HFF-Myc (cell line): ENCODE measurements around the gene C6orf15.
"Not testable (repeated sequence)": the region's sequence is repeated elsewhere in the genome, so short reads cannot be mapped to it uniquely, and the experiment has no call there.

ENCODE experiments used
- DNase-seq: peaks from one replicate; pipeline ENCODE4 v3.0.0-alpha.2; 2011; ENCODE audit warnings: low read depth; ENCODE audit errors: extremely low read depth
- H3K4me3 ChIP-seq: replicated peaks from 2 replicates; pipeline ENCODE4 v1.5.1; 2011; ENCODE audit warnings: low read depth, mild to moderate bottlenecking, control low read depth, low read length
- TF ChIP-seq, protein P1 (sequence below): IDR thresholded peaks from 2 replicates; pipeline ENCODE4 v1.5.1; 2012; ENCODE audit warnings: mild to moderate bottlenecking, low read depth, low read length, control low read depth; ENCODE audit errors: missing control alignments

The C6orf15 gene

DNA sequence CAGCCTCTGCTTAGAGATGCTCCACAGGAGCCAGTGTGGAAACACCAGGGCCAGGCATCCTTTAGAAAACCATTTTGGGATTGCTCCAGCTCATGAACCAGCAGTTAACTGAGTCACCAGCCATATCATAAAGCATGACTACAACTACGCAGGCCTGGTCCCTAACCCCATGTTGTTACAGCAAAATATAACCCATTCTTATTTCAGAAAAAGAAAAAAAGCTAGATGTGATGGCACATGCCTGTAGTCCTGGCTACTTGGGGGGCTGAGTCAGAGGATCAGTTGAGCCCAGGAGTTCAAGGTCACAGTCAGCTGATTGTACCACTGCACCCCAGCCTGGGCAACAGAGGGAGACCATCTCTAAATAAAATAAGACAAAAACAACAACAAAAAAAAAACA lies 36.8 kb downstream of the C6orf15 start:
- DNase-seq, result no peak
- TF ChIP-seq, protein P1, sequence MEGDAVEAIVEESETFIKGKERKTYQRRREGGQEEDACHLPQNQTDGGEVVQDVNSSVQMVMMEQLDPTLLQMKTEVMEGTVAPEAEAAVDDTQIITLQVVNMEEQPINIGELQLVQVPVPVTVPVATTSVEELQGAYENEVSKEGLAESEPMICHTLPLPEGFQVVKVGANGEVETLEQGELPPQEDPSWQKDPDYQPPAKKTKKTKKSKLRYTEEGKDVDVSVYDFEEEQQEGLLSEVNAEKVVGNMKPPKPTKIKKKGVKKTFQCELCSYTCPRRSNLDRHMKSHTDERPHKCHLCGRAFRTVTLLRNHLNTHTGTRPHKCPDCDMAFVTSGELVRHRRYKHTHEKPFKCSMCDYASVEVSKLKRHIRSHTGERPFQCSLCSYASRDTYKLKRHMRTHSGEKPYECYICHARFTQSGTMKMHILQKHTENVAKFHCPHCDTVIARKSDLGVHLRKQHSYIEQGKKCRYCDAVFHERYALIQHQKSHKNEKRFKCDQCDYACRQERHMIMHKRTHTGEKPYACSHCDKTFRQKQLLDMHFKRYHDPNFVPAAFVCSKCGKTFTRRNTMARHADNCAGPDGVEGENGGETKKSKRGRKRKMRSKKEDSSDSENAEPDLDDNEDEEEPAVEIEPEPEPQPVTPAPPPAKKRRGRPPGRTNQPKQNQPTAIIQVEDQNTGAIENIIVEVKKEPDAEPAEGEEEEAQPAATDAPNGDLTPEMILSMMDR, result no peak
- H3K4me3 ChIP-seq, result no peak overlapping the region

GRCh38 chr6:31074401-31074800 lies 38.0 kb downstream of the C6orf15 start:
- no peak overlapping the region for H3K4me3 ChIP-seq
- TF ChIP-seq, protein P1, result no peak
- DNase-seq, result no peak

DNA sequence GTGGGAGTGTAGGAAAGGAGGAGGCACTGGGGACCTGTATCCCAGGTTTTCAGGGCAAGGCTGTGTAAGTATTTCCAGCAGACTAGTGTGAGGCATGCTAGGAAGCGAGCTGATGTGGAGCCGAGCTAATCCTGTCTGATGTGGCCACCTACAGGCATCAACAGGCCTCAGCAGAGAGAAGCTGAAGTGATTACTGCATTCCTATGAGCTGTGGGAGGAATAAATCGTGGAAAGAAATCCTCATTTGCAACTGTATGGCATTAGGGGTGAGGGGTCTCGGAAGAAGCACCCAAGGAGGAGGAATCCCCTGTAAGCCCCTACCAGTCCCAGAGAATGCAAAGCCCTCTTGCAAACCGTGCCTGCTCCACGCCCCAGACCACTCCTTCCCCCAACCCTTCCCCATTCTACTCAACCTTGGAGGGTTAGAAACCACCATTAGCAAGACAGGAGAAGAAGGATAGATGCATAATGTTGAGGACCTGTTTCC lies 41.6 kb downstream of the C6orf15 start:
- H3K4me3 ChIP-seq, result no peak overlapping the region
- TF ChIP-seq, protein P1, result peak; percentile 68
- DNase-seq, result no peak

DNA sequence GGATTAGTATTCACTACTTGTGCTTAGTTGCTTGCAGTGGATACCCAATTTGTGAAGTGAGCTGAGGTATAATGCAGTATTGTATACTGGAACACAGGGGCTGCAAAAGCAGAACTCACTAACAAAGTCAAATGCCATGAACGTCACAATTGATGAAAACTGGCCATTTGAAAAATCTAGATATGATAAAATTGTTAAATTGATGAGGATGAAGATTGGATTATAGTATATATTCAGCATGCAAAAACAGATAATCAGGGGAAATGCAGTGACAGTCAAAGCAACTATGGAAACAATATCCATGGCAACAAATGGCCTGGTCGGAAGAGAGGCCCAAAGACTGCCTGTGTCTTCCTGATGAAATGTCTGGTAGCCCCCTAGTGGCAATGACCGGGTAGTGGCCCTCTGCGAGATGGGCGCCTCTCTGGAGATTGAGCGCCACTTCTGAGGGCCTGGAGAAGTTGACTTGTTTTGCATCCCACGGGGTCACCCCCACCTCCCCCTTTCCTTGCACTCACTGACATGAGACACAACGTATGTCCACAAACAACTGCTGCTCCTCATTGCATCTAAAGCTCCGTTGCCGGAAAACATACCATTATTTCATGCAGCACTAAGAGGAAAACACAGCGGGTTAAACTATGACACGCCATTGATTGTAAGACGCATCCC lies 43.6 kb downstream of the C6orf15 start:
- no peak for DNase-seq
- no peak overlapping the region for H3K4me3 ChIP-seq
- TF ChIP-seq, protein P1, result peak; percentile 95

GRCh38 chr6:31067891-31068668 lies 44.3 kb downstream of the C6orf15 start:
- not testable (repeated sequence) for DNase-seq, H3K4me3 ChIP-seq

GRCh38 chr6:31067028-31067427 lies 45.3 kb downstream of the C6orf15 start:
- DNase-seq, H3K4me3 ChIP-seq: not testable (repeated sequence)

GRCh38 chr6:31065556-31065955 lies 46.8 kb downstream of the C6orf15 start:
- TF ChIP-seq, protein P1, result no peak
- no peak for DNase-seq
- H3K4me3 ChIP-seq, result no peak overlapping the region
